IPS-NIHi7 (cell line): ENCODE results near the gene WWOX.
A peak's percentile ranks its signal among the peaks of the same experiment; 100 is the strongest.
"Not testable (repeated sequence)": the region's sequence is repeated elsewhere in the genome, so short reads cannot be mapped to it uniquely, and the experiment has no call there.

Source experiments
- DNase-seq: peaks from one replicate; pipeline ENCODE4 v3.0.0; 2012; ENCODE audit warnings: mixed read lengths; ENCODE audit errors: extremely low spot score

WWOX gene

DNA sequence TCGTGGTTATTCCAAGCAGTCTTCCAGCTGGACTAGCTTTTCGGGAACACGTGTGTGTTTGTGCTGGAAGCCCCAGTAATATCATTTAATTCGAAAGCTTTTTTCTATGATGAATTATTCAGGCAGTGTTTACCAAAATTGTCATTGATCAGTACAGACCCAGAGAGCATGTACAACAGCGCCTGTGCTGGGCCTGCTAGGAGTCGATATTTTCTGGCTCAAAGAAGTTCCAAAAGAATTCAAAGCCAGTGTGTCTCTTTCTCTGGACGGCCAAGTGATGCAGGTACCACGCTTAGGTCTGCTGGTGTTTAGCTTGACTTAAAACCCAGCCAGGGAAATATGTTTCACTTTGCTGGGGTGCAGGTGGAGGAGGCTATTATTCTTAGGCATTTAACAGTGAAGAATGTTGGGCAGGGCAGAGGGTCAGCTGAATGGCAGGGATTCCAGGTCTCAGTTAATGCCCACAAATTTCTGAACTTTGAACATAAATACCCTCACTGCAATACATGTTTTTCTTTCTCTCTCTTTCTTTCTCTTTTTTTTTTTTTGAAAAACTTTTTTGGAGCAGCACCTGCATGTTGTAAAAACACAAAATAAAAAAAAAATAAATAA lies 401.3 kb downstream of the WWOX start:
- no peak for DNase-seq

DNA sequence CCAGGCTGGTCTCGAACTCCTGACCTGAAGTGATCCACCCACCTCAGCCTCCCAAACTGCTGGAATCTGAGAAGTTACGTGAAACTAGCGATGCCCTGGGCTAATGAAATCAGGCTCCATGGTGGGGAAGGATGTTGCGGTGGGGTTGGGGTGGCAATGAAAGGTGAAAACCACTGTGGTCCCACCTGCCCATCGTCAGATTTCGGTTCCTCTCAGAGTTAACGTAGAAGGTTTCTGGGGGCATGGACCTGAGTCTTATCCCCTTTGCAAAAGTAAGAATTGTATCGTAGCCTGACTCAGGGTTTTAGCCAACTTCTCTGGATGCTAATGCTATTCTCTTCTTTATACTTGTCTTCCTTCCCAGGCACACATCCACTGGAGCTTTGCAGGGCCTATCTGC lies 402.3 kb downstream of the WWOX start:
- no peak for DNase-seq

DNA sequence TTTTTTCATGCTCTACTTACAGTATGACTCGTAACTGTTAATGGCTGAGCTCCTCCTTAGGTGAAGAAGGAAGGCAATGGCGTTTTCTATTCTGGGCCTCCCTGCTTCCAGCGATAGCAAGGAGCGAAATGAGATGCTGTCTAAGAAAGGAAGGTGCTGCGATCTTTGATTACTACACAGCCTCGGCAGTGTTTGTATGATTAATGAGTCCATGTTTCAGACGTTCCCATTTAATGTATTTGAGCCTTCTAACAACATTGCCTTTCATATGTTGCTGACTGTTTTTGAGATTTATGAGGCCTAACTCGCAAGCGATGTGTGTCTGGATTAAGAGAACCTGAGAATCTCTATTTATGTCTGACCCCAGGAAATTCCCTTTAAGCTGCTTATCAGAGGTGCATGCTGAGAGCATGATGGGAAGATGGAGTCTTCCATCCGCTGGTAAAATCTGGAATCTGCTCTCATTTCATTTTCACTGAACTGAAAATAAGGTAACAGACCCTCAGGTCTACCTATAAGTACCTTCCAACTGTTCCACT lies 403.4 kb downstream of the WWOX start:
- no peak for DNase-seq

DNA sequence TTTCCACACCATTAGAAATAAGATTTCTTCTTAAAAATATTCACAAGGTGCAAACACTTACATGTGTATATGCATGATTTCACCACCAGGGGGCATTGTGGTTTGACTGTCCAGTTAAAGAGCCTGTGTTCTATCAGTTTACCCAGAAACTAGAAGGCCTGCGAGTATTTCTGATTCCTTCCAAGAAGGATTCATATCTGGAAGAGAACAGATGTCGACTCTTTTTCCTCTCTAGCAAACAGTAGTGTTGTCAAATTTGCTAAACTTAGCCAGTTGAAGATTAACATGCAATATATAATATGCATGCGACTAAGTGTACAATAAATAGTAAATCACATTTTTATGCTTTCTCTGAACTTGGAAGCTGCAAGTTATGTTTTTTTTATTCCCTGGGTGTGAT lies 404.1 kb downstream of the WWOX start:
- DNase-seq = peak; percentile 51

DNA sequence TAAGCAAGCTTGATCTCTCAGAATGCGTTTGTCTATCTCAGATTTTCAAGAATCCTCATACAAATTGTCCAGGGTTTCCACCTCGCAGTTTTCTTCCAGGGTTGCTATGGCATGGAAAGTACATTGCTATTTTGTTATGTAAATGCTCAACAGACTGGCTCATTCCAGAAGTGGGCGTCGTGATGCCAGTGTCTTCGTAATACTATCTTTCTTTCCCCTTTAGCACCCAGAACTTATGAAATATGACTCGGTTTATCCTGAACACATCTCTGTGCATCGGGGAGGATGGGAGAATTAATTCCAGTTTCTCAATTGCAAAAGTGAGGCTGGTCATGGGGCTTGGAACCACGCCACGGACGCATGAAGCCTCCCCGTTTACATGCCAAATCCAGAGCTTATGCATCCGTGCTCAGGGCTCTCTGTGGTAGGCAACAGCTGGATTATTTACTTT lies 405.0 kb downstream of the WWOX start:
- DNase-seq = no peak

DNA sequence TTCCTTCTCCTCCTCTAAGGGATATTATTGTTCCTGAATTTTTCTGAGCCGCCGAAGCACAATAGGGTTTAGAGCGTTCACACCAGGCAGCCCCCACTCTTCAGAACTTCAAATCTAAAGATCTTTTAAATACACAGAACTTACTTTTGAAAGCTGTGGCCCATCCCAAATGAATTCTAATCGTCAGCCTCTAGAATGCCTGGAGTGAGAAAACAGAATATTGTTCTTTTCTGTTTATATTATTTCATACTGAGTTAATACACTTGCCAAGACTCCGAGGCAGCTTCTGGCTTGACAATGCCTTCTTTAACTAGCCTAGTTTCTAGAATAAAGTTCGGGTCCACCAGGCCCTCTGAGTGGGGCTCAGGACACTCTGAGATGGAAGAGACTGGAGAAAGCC lies 405.6 kb downstream of the WWOX start:
- DNase-seq = no peak

DNA sequence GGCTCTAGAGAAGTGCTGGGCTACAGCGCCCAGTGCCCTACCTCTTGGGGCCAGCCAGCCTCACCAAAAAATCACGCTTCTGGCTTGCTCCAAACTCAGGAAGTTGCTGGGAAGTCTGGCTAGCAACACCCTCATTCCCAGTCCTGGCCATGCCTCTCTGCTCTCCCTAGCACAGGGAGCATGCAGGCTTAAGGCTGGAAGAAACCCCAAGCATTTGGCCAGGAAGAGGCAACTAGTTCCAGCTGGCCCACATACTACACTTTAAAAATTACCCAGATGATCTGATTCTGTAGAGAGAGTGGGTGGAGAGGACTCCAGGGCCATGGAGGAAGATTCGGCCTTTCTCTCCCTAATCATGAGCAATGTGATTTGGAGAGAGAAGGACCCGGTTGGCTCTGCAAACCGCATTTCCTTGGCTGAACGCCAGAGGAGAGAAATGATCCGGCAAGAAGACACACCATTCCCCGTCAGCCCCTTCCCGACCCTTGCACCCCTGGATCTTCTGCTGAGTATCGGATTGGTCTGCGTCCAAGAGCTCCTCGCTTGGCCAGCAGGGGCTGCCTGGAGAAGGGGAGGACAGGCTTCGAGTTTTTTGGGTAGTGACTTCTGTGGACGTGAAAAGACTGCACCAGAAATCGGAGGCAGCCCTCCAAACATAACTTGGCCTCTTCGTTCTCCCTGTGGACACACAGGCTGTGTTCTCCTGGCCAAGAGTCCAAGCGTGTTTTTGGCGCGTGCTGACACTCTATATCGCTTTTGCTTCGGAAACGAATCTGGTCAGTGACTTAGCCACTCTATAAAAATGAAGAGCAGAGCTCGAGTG lies 406.3 kb downstream of the WWOX start:
- DNase-seq = peak; percentile 38

DNA sequence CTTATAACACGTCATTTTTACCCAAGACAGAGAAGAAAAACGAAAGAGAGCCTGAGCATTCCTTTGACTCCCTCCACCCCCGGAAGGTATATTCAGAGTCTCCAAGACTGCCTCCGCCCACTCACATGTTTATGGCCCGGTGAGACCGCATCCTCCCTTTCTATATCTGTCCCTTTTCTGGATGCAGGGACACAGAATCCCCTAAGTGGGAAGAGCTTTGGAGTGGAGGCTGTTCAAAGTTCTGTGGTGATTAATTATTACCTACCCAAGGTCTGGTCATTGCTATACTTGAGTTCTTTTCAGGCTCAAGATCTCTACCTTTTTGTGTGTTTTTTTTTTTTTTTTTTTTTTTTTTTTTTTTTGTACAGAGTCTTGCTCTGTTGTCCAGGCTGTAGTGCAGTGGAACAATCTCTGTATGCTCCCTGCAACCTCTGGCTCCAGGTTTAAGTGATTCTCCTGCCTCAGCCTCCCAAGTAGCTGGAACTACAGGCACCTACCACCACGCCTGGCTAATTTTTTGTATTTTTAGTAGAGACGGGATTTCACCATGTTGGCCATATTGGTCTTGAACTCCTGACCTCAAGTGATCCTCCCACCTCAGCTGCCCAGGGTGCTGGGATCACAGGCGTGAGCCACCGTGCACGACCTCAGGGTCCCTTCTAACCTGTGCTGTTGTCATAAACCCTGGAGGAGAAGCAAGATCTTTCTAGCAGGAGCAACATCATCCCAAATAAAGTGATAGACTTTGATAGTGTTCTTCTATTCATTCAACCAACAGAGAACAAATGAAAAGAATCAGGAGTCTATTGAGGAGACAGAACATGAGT lies 407.1 kb downstream of the WWOX start:
- DNase-seq = no peak

DNA sequence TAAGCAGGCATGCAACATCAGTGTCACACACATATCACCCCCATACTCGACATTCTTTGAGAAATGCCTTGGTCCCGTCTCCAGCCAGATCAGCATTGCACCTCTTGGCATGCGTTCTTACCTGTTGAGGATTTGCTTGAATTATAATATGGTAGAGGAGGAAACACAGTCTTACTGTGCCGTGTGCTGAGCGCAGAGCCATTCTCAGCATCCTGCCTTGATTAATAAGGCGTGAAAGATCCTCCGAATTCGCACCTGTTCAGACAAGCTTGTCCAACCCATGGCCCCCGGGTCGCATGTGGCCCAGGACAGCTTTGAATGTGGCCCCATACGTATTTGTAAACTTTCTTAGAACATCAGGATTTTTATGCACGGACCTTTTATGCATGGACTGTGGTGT lies 408.1 kb downstream of the WWOX start:
- DNase-seq = no peak

DNA sequence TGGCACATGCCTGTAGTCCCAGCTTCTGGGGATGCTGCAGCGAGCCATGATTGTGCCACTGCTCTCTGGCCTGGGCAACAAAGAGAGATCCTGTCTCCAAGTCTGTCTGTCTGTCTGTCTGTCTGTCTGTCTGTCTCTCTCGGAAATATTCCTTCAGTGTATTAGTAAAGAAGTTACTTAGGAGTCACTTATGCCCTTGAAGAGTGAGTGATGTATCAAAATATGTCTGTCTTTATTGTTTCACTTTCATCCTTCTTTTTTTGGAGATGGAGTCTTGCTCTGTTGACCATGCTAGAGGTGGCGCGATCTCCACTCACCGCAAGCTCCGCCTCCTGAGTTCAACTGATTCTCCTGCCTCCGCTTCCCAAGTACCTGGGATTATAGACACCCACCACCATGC lies 410.5 kb downstream of the WWOX start:
- no peak for DNase-seq

DNA sequence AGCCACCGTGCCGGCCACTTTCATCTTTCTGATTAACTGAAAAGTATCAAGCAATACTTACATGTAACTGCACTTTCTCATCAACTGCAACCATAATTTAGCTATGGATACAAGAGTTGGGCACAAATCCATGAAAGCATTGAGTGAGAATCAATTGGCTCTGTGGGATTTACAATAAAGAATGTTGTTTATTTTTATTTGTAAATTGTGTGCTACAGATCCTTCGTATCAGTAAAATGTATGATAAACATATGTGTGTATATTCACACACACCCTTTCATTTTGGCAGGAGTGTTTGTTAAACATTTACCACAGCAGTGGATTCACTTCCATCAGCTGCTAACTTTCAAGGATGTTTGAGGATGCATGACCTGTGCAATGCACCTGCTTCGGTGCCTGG lies 411.0 kb downstream of the WWOX start:
- DNase-seq = no peak

DNA sequence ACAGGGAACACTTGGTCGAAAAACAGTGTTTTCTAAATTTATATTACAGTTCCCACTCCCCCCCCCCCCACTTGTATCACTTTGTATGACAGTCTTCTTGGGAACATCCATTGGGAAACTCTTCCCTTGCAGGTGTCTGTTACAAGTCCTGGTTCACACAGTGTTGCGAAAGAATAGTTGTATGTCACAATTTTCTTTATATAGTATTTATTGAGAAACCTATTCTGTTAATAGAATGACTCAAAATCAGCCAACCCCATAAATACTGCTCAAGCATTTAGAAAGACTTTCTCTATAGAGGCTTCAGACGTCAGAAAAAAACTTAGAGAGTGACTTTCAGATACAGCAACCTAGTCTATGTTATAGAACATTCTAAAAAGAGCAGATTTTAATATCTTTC lies 414.4 kb downstream of the WWOX start:
- DNase-seq = no peak

DNA sequence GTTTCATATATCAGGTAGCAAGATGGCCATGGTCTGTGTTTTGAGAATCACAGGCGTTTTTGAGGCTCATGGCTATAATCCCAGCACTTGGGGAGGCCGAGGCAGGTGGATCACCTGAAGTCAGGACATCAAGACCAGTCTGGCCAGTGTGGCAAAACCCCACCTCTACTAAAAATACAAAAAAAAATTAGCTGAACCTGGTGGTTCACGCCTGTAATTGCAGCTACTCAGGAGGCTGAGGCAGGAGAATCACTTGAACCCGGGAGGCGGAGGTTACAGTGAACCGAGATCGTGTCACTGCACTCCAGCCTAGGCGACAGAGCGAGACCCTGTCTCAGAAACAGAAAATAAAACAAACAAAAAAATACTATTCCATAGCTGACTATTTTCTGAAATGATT lies 415.4 kb downstream of the WWOX start:
- DNase-seq = not testable (repeated sequence)

DNA sequence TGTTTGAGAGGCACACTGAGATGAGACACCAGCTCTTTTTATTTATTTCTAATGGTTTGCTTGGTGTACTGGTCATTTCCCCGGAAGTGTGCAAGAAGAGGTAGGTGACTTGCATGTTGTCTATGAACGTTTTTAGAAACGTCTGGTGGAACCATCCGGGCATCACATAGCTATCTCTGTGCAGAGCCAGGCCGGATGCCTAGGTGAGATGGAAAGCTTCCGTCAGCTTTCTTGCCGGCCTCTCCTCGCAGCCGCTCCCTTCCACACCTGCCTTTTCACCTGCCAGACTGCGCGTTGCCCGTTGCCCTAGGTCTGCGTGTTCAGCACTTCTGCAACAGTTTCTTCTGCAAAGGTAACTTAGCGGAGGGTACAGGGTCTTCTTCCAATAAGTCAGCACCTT lies 416.0 kb downstream of the WWOX start:
- DNase-seq = no peak

DNA sequence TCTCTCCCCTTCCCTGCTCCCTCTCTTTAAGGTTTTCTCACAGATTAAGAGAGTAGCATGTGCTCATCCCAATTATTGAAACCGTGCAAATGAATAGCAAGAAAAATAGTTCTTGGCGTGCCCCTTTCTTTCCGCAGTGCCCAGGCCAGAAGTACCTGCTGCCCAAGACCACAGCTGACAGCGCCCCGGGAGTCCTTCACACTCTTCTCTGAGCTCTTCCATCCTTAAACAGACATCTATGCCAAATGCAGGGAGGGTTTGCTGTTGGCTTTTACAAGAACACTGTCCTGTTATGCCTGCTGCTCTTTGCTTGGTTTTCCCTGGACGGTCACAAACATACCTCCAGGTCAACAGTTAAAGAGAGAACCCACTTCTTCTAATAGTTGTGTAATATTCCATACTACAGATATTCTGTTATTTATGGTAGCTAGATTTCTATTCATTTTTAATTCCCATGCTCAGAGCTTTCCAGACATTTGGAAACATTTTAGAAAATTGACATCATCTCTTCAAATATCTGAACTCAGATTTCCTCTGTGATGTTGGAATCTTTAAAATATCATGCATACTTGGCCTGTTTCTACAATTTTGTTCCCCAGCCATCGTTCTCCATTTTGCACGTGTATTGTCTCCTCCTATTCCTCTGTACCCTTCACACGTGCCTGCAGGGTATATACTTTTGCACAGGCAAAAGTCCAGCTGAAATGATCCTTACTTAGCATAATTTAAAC lies 416.7 kb downstream of the WWOX start:
- no peak for DNase-seq

DNA sequence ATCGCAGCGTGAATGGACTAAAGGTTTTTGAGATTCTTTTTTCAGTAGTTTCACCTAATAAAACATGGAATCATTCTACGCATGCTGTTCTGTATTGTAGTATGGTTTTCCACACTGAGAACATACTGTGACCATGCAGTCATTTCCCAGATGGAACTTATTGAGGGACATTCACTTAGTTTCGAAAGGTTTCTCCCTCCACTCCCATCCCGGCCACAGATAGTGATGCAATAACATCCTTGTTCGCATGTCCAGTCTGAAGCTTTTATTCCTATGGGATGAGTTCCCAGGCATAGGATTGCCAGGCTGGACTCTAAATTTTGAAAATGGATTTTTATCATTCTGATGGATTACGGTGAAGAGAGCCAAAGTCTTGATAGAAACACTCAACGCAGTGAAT lies 420.4 kb downstream of the WWOX start:
- no peak for DNase-seq

DNA sequence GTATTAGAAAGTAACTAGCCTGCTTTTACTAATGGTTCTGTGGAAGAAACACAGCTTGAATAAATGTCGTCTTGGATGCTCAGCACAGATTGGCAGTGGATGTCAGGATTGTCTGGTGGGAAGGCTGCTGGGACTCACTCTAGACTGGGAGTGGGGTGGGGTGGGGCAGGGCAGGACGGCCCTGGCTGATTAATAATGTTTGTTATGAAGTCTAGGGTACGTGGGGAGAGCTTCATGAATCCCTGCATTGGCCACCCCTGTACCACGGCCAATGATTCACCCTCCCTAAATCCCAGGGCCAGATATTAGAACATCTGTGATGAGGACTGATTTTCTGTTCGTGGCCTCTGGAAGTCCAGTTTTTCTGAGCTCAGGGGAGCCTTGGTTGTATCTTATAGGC lies 421.0 kb downstream of the WWOX start:
- DNase-seq = no peak

DNA sequence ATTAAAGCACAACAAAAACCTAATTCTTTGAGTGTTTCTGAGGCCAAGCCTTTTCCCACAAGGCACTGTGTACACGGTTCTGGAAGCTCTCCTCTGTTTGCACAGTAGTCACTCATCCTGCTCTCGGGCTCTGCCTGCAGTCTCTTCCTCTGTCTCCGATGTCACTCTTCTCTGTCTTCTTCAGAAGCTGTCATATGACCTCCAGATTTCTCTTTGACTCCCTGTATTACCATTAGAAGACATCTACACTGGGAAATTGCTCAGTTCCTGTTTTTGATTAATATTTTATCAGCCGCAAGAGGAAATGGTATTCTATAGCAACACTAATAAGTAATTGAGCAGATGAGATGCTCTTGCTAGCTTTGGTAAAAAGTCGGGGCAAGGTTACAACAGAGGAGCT lies 422.9 kb downstream of the WWOX start:
- DNase-seq = no peak

DNA sequence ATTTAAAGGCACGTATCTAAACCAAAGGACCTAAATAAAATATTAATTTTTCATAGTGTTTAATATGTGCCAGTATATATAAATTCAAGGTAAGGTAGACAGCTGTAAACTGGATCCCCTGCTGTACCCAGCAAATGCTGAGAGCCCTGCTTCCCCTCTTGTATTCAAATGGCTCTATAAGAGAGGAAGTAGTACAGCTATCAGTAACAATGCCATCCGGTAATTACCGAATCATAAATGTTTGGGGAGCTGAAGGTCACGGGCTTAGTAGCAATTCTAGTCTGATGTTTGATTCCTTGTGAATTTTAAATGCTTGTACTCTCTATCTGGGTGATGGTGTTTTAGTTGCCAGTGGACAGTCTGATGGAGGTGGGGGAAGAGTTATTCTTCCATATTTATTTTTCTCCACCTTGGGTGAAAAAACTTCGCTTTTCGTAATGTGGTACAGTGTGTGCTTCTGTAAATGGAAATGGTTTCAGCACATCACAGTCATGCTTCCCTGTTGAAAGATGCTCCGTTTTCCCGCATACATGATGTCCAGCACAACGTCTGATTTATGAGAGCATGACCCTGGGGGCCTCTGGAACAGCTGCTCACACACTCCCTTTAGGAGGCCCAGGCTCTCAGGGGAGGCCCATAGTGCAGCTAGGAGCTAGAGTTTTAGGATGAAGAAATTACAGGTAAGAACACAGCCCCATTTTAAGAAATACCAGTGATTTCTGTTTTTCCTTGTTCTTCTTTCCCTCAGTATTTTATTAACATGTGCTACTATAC lies 423.9 kb downstream of the WWOX start:
- no peak for DNase-seq

DNA sequence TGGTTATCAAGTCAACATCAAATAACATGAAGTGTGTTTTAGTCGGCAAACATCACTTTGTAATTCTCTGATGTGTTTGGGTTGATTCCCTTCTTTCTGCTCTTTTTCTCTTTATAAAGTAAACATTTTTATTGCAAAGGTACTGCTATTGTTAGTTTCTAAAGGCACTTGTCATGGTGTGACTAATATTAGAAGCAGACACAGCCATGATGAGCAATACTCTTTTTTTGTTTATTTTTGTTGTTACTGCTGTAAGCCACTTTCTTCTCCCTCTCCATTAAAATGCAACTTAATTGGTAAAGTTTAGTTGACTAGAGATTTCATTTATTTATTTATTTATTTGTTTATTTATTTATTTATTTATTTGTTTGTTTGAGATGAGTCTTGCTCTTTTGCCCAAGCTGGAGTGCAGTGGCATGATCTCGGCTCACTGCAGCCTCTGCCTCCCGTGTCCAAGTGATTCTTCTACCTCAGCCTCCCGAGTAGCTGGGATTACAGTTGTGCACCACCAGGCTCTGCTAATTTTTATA lies 424.7 kb downstream of the WWOX start:
- no peak for DNase-seq

DNA sequence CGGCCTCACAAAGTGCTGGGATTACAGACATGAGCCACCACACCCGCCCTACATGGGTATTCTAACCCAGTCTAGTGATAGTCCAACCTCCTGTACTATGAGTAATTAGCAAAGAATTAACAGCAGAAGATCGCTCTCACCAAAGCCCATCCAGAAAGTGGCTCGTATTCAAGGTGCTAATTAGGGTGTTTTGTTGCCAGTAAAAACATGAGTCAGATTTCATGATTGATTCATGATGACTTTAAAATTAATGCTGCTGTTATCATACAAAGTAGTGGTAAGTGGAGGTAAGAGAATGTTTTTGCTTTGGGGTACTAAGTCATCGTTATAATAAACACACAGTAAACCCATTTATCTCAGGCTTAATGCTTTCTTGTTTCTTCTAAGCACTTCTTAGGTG lies 428.8 kb downstream of the WWOX start:
- no peak for DNase-seq
